ENCODE data around the gene MSH5.

MSH5 gene

DNA sequence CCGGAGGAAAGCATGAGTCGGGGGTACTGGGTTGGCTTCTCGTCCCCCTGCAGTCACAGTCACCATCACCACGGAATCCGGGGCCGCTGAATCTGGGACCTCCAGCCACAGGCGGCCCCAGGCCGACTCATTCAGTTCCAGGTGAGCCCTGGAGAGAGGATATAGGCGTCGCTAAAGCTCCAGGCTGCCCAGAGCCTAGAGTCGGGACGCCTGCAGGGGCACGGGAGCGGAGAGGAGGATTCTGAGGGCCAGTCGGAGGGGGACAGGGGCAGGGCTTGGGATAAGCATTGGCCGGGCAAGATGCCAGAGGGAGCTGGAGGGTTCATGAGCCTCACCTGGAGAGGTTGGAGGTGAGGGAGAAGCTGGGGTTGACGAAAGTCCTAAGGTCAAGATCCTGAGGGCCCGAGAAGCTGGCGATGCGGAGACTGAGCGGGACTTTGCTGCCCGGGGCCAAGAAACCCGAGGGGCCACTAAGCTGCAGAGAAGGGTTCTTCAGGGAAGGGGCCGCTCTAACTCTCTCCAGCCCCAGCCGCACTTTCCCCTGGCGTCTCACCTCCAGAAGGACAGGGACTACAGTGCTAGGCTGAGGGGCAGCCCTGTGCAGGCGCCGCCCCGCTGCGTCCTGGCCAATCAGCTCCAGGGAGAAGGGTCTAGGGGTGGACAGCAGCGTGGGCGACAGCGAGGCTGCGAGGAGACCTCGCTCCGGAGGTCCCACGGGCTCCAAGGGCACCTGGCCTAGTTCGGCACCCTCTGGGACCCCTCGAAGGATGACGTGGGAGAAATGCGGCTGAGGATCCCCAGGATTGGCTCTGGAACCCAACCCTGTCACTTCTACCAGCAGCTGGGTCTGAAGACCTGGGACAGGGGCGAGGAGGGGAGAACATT is 26.3 kb downstream of the MSH5 start:
- H3K9ac ChIP-seq (ENCODE audit: low read depth, low read length), result no peak overlapping the region
- peaks cover 10% of the 10 kb centered on the region for H3K36me3 ChIP-seq (ENCODE audit: insufficient read depth, low read length)
- no peaks in the 10 kb centered on the region for H3K9me3 ChIP-seq (replicated peaks; ENCODE audit: low read length)
- H3K4me2 ChIP-seq (ENCODE audit: low read length), result peak overlapping the region; percentile 73
- no peaks in the 10 kb centered on the region for H3K27me3 ChIP-seq (ENCODE audit: control insufficient read depth, insufficient read depth, low read length)
- H3K4me3 ChIP-seq (ENCODE audit: low read length), result peak overlapping the region; percentile 55
- peaks cover 11% of the 10 kb centered on the region for H3K4me1 ChIP-seq (ENCODE audit: control insufficient read depth, insufficient read depth, low read length)

DNA sequence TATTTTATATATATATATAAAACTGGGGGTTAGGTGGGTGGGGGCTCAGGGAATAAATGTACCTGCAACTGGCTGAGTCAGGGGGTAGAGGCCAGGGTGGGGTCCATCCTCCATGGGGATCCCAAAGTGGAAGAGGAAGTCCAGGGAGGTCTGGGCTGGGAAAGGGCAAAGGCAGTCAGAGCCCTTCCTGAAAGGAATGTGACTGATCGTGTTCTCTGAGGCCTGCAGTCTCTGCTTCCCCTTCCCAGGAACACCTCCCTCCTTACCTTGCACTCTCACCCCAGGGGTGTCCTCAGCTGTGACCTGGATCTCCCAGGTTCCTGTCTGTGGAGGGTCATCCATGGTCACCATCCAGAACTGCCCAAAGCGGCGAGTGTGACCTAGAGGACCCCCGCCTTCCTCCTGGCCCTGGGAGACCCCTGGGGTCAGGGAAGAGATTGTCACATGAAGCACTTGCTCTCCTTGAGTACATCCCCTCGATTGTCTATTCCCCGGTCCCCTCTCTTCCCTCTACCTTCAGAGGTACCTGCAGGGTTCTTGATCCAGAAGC is 27.4 kb downstream of the MSH5 start:
- Histone ChIP-seq H3K4me3 (ENCODE audit: low read length) (no peak overlapping the region), H3K4me2 (ENCODE audit: low read length) (no peak overlapping the region), H3K36me3 (ENCODE audit: insufficient read depth, low read length) (peaks cover 3% of the 10 kb centered on the region), H3K9ac (ENCODE audit: low read depth, low read length) (no peak overlapping the region), H3K27me3 (ENCODE audit: control insufficient read depth, insufficient read depth, low read length) (no peaks in the 10 kb centered on the region), H3K4me1 (ENCODE audit: control insufficient read depth, insufficient read depth, low read length) (peaks cover 11% of the 10 kb centered on the region), H3K9me3 (replicated peaks; ENCODE audit: low read length) (no peaks in the 10 kb centered on the region)

DNA sequence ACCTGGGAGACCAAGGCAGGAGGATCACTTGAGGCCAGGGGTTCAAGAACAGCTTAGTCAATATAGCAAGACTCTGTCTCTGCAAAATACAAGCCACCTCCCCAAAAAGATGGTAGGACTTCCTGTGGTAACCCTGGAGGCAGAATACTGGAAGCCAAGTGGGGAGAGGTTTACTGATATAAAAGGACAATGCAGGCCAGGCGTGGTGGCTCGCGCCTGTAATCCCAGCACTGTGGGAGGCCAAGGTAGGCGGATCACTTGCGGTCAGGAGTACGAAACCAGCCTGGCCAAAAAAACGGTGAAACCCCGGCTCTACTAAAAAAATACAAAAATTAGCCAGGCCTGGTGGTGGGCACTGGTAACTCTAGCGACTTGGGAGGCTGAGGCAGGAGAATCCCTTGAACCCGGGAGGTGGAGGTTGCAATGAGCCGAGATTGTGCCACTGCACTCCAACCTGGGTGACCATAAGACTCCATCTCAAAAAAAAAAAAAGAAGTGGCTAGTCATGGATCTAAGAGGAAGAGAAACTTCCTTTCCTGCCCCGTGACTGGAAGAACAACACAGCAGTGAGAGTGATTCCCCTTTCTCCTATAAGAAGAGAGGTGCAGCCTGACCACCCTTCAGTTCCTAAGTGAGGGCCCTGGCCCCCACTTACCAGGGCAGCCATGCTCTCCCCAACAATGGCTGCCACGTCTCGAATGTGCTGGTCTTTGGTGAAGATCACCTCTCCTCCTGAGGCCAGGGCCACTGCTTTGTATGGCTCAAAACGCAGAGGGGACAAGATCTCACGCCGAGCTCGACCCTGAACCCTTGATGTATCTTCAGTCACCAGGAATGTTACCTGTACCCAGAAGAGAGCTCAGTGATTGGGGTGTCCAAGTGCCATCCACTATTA is 28.8 kb downstream of the MSH5 start:
- H3K4me3 ChIP-seq (ENCODE audit: low read length), result no peak overlapping the region
- peaks cover 7% of the 10 kb centered on the region for H3K4me1 ChIP-seq (ENCODE audit: control insufficient read depth, insufficient read depth, low read length)
- no peak overlapping the region for H3K9ac ChIP-seq (ENCODE audit: low read depth, low read length)
- H3K9me3 ChIP-seq (replicated peaks; ENCODE audit: low read length), result no peaks in the 10 kb centered on the region
- no peaks in the 10 kb centered on the region for H3K27me3 ChIP-seq (ENCODE audit: control insufficient read depth, insufficient read depth, low read length)
- H3K36me3 ChIP-seq (ENCODE audit: insufficient read depth, low read length), result peaks cover 3% of the 10 kb centered on the region
- H3K4me2 ChIP-seq (ENCODE audit: low read length), result no peak overlapping the region

DNA sequence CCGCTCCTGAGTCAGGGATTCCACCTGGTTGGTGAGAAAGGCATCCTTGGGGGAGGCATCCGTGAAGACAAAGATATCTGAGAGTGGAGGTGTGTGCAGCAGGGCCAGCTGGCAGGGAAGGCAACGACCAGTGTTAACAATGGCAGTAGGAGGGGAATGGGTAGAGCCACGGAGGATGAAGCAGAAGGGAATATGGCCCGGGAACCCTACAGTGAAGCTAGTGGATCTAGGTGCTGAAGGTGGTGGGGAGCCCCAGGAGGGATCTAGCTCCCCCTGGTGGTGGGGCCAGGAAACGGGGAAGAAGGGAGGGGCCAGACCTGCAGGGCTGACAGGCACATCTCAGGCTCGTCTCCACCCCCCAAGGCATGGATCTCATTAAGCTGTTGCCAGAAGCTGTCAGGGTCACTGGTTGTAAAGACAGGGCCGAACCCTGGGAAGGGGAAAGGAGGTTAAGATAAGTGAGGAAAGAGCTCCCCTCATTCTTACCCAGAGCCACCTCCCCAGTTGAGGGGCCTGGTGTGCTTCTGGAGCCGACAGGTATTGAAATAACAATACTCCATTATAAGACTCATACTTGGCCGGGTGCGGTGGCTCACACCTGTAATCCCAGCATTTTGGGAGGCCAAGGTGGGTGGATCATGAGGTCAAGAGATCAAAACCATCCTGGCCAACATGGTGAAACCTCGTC is 30.0 kb downstream of the MSH5 start:
- no peak overlapping the region for H3K4me3 ChIP-seq (ENCODE audit: low read length)
- H3K4me2 ChIP-seq (ENCODE audit: low read length), result no peak overlapping the region
- H3K27me3 ChIP-seq (ENCODE audit: control insufficient read depth, insufficient read depth, low read length), result no peaks in the 10 kb centered on the region
- H3K9ac ChIP-seq (ENCODE audit: low read depth, low read length), result no peak overlapping the region
- H3K36me3 ChIP-seq (ENCODE audit: insufficient read depth, low read length), result no peaks in the 10 kb centered on the region
- peaks cover 7% of the 10 kb centered on the region for H3K4me1 ChIP-seq (ENCODE audit: control insufficient read depth, insufficient read depth, low read length)
- no peaks in the 10 kb centered on the region for H3K9me3 ChIP-seq (replicated peaks; ENCODE audit: low read length)

DNA sequence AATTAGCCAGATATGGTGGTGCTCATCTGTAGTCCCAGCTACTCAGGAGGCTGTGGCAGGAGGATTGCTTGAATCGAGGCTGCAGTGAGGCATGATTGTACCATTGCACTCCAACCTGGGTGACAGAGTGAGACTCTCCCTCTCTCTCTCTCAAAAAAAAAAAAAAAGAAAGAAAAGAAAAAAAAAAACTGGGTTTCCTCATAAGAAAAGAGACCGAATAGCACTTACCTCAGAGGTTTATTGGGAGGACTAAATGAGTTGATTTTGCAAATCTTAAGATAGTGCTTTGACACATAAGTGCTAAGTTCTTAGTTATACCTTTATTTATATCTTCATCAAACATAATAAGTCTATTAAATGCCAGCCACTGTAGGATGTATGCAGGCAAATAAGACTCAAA is 31.1 kb downstream of the MSH5 start:
- H3K4me1 ChIP-seq (ENCODE audit: control insufficient read depth, insufficient read depth, low read length), result peaks cover 7% of the 10 kb centered on the region
- no peak overlapping the region for H3K9ac ChIP-seq (ENCODE audit: low read depth, low read length)
- no peak overlapping the region for H3K4me3 ChIP-seq (ENCODE audit: low read length)
- no peaks in the 10 kb centered on the region for H3K9me3 ChIP-seq (replicated peaks; ENCODE audit: low read length)
- H3K36me3 ChIP-seq (ENCODE audit: insufficient read depth, low read length), result no peaks in the 10 kb centered on the region
- H3K4me2 ChIP-seq (ENCODE audit: low read length), result no peak overlapping the region
- H3K27me3 ChIP-seq (ENCODE audit: control insufficient read depth, insufficient read depth, low read length), result no peaks in the 10 kb centered on the region

DNA sequence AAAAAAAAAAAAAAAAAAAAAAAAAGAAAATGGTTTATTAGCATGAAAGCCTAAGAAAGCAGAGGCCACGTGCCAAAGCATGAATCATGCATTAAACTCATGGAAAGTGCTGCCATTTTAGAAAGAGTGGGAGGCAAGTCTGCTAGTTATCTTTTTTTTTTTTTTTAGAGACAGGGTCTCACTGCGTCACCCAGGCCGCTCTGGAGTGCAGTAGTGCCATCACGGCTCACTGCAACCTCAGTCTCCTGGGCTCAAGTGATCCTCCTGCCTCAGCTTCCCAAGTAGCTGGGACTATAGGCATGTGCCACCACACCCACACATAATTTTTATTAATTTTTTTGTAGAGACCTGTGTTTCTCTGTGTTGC is 32.2 kb downstream of the MSH5 start:
- H3K9ac ChIP-seq (ENCODE audit: low read depth, low read length), result no peak overlapping the region

DNA sequence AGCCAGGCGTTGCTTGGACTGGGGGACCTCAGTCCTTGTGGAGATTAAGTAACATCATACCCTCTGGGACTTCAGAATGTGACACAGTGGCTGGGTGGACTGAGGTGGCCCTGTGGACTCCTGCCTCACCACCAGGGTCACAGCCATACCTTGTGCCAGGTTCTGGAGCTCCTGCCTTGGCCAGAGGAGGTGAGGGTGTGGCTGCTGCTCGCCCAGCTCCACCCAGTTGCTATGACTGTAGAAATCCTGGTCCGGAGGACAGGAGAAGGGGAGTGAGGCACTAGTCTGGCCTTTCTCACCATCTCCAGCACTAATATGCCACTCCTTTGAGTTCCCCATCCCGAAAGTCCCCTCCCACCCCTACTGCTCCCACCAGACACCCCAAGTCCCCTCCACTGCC is 35.4 kb downstream of the MSH5 start:
- Histone ChIP-seq H3K9me3 (replicated peaks; ENCODE audit: low read length) (no peaks in the 10 kb centered on the region), H3K4me2 (ENCODE audit: low read length) (no peak overlapping the region), H3K9ac (ENCODE audit: low read depth, low read length) (no peak overlapping the region), H3K36me3 (ENCODE audit: insufficient read depth, low read length) (peaks cover 25% of the 10 kb centered on the region), H3K4me1 (ENCODE audit: control insufficient read depth, insufficient read depth, low read length) (peaks cover 15% of the 10 kb centered on the region), H3K4me3 (ENCODE audit: low read length) (no peak overlapping the region), H3K27me3 (ENCODE audit: control insufficient read depth, insufficient read depth, low read length) (no peaks in the 10 kb centered on the region)

More for the DNA sequence above, 32.2 kb downstream of the MSH5 start:
- no peak overlapping the region for H3K4me3 ChIP-seq (ENCODE audit: low read length)
- no peaks in the 10 kb centered on the region for H3K9me3 ChIP-seq (replicated peaks; ENCODE audit: low read length)
- peaks cover 6% of the 10 kb centered on the region for H3K4me1 ChIP-seq (ENCODE audit: control insufficient read depth, insufficient read depth, low read length)
- H3K27me3 ChIP-seq (ENCODE audit: control insufficient read depth, insufficient read depth, low read length), result no peaks in the 10 kb centered on the region
- no peak overlapping the region for H3K4me2 ChIP-seq (ENCODE audit: low read length)
- H3K36me3 ChIP-seq (ENCODE audit: insufficient read depth, low read length), result no peaks in the 10 kb centered on the region

DNA sequence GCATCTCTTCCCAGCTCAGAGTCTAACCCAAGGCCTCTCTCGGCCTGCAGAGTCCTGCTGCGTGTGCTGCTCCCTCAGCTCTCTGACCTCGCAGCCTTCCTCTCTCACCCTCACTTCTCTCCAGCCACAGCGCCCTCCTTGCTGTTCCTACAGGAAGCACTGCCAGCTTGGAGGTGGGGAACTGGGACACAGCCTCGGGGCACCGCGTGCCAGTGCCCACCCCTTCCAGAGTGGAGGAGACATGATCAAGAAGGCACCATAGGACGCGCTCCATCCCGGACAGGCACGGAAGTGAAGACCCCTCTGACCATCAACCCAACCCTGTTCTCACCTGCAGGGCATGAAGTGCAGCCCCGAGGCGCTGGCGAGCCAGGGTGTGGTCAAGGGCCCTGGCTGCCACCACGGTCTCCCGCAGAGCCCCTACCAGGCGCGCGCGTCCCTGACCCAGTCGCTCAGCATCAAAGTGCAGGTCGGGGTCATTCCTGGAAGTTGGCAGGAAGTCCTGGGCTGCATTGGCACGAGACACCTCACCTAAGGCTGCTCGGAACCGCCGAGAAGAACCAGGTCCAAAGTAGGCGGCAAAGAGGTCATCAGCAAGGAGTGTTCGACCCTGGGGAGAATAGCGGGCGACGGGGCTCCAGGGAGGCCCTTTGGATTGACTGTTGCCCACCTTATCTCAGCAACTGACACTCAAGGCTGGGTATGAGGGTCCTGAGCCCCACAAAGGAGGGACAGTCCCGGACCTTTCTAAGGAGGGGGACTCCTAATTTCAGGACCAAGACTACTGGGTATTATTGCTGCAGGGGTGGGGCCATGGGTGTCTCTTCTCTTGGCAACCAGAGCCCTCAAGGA is 36.1 kb downstream of the MSH5 start:
- Histone ChIP-seq H3K4me3 (ENCODE audit: low read length) (no peak overlapping the region), H3K4me1 (ENCODE audit: control insufficient read depth, insufficient read depth, low read length) (peaks cover 15% of the 10 kb centered on the region), H3K9ac (ENCODE audit: low read depth, low read length) (no peak overlapping the region), H3K9me3 (replicated peaks; ENCODE audit: low read length) (no peaks in the 10 kb centered on the region), H3K4me2 (ENCODE audit: low read length) (no peak overlapping the region), H3K27me3 (ENCODE audit: control insufficient read depth, insufficient read depth, low read length) (no peaks in the 10 kb centered on the region), H3K36me3 (ENCODE audit: insufficient read depth, low read length) (peaks cover 32% of the 10 kb centered on the region)

DNA sequence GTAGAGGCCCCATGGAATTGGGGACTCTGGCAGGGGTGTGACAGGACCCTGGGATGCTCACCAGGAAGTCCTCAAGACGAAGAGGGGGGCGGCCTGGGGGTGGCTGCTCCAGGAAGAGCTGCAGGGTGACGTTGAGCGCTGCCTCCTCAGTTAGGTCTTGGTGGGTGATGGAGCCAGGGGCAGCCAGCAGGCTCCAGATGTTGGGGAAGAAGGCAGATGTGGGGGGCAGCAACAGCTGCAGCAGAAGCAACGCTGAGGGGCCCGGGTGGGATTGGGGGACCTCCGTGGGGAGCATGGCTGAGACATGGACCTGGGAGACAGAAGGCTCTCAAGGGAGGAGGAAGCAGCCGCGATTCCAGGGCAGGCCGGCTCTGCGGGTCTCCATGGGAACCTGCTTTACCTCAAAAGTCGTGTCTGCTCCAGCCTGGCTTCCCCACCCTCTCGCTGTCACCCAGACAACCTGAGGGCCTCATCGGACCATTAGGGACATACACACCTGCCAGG is 36.7 kb downstream of the MSH5 start:
- H3K4me2 ChIP-seq (ENCODE audit: low read length), result peak overlapping the region; percentile 71
- H3K4me1 ChIP-seq (ENCODE audit: control insufficient read depth, insufficient read depth, low read length), result peaks cover 15% of the 10 kb centered on the region
- H3K9me3 ChIP-seq (replicated peaks; ENCODE audit: low read length), result no peaks in the 10 kb centered on the region
- peak overlapping the region; percentile 37 for H3K9ac ChIP-seq (ENCODE audit: low read depth, low read length)
- H3K4me3 ChIP-seq (ENCODE audit: low read length), result peak overlapping the region; percentile 48
- H3K27me3 ChIP-seq (ENCODE audit: control insufficient read depth, insufficient read depth, low read length), result no peaks in the 10 kb centered on the region
- peaks cover 36% of the 10 kb centered on the region for H3K36me3 ChIP-seq (ENCODE audit: insufficient read depth, low read length)

DNA sequence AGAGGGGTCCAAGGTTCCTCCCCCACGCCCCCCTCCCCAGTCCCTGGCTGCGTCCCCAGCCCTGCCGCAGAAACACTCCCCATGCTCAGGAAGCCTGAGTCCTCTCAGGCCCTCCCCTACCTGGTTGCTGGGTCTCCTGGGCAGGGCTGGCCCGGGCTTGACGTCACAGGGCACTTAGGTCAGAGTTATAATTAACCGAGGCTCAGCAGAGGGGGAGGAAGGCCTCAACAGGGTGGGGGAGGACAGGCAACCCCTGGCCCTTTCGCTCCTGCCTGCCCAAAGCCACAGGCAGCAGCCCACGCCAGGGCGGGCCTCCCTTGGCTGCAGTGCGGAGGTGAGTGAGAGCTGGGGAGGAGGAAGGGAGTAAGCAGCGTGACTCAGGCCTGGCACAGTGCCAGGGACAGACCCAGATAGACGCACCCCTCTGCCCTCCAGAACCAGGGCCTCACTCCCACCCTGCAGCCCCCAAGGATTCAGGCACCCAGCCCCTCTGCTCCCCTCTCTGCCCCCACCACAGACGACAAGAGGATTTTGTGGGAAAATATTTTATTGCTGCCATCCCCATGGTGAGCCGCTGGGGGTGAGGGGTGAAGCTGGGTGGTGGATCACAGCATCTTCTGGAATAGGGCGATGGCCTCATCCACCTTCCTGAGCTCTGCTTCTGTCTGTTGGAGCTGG is 37.3 kb downstream of the MSH5 start, which contains the start of gene VWA7:
Gene VWA7, minus strand, starts transcription at position 340 of the 678 bp plus-strand sequence. CDS start 549 bp downstream, outside the sequence.
- H3K36me3 ChIP-seq (ENCODE audit: insufficient read depth, low read length), result peaks cover 42% of the 10 kb centered on the region
- peak within 1 kb of the TSS; percentile 48 for H3K4me3 ChIP-seq (ENCODE audit: low read length)
- no peaks in the 10 kb centered on the region for H3K27me3 ChIP-seq (ENCODE audit: control insufficient read depth, insufficient read depth, low read length)
- no peaks in the 10 kb centered on the region for H3K9me3 ChIP-seq (replicated peaks; ENCODE audit: low read length)
- peaks cover 15% of the 10 kb centered on the region for H3K4me1 ChIP-seq (ENCODE audit: control insufficient read depth, insufficient read depth, low read length)
- H3K9ac ChIP-seq (ENCODE audit: low read depth, low read length), result peak within 1 kb of the TSS; percentile 37
- H3K4me2 ChIP-seq (ENCODE audit: low read length), result peak within 1 kb of the TSS; percentile 71

All from skeletal muscle satellite cell (primary cell).